ENCODE data around the gene SFXN4. TPM values are rescaled to one million over a fixed set of nuclear protein-coding genes. Genes with fewer than 3 reads are reported as not detected.

Gene SFXN4
- total and polyA plus RNA-seq, 2 experiments from 2014 or later = 18.6 to 22.3 TPM

DNA sequence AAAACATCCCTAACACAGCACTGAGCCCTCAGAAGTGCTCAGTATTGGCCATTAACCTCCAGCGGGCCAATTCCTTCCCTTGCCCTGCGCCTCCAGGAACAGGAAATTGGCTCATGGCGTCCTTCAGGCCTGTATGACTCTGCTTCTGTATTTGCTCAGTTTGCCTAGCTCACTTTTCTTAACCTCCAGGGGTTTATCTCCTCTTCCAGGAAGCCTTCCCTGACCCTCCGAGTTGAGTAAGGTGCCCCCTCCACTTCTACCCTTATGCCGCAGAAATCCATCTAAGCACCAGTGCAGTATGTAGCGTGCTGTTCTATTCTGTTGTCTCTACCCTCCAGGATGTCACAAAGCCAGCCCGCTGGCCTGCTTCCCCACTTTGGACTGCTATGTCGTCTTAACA lies 1.1 kb upstream of the SFXN4 start (continued):
- TF ChIP-seq, protein P1, sequence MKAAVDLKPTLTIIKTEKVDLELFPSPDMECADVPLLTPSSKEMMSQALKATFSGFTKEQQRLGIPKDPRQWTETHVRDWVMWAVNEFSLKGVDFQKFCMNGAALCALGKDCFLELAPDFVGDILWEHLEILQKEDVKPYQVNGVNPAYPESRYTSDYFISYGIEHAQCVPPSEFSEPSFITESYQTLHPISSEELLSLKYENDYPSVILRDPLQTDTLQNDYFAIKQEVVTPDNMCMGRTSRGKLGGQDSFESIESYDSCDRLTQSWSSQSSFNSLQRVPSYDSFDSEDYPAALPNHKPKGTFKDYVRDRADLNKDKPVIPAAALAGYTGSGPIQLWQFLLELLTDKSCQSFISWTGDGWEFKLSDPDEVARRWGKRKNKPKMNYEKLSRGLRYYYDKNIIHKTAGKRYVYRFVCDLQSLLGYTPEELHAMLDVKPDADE (IDR thresholded peaks at IDR 0.05) = no peak
- no peak for TF ChIP-seq ZNF331 (CRISPR knock-in tag; IDR thresholded peaks at IDR 0.05; ENCODE audit: low read depth)
- no peak; the same call in 1 of the 2 replicates for TF ChIP-seq POLR2AphosphoS5 (IDR thresholded peaks at IDR 0.05; ENCODE audit: low read depth)
- no peak for TF ChIP-seq EZH2 (IDR thresholded peaks at IDR 0.05; ENCODE audit: low read depth, unreplicated experiment)
- TF ChIP-seq EZH2phosphoT487 (IDR thresholded peaks at IDR 0.05; ENCODE audit: unreplicated experiment) = no peak
- no peak for TF ChIP-seq NANOG (IDR thresholded peaks at IDR 0.05; ENCODE audit: borderline replicate concordance)
- no peak for TF ChIP-seq STAT1 (IDR thresholded peaks at IDR 0.05; ENCODE audit: unreplicated experiment)
- TF ChIP-seq, protein P2, sequence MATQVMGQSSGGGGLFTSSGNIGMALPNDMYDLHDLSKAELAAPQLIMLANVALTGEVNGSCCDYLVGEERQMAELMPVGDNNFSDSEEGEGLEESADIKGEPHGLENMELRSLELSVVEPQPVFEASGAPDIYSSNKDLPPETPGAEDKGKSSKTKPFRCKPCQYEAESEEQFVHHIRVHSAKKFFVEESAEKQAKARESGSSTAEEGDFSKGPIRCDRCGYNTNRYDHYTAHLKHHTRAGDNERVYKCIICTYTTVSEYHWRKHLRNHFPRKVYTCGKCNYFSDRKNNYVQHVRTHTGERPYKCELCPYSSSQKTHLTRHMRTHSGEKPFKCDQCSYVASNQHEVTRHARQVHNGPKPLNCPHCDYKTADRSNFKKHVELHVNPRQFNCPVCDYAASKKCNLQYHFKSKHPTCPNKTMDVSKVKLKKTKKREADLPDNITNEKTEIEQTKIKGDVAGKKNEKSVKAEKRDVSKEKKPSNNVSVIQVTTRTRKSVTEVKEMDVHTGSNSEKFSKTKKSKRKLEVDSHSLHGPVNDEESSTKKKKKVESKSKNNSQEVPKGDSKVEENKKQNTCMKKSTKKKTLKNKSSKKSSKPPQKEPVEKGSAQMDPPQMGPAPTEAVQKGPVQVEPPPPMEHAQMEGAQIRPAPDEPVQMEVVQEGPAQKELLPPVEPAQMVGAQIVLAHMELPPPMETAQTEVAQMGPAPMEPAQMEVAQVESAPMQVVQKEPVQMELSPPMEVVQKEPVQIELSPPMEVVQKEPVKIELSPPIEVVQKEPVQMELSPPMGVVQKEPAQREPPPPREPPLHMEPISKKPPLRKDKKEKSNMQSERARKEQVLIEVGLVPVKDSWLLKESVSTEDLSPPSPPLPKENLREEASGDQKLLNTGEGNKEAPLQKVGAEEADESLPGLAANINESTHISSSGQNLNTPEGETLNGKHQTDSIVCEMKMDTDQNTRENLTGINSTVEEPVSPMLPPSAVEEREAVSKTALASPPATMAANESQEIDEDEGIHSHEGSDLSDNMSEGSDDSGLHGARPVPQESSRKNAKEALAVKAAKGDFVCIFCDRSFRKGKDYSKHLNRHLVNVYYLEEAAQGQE (IDR thresholded peaks at IDR 0.05; ENCODE audit: unreplicated experiment) = no peak
- no peak for TF ChIP-seq JUNB (IDR thresholded peaks at IDR 0.05; ENCODE audit: unreplicated experiment)
- TF ChIP-seq CREB1 (CRISPR knock-in tag; IDR thresholded peaks at IDR 0.05; ENCODE audit: low read depth) = no peak
- TF ChIP-seq ZNF114 (CRISPR knock-in tag; IDR thresholded peaks at IDR 0.05) = no peak

DNA sequence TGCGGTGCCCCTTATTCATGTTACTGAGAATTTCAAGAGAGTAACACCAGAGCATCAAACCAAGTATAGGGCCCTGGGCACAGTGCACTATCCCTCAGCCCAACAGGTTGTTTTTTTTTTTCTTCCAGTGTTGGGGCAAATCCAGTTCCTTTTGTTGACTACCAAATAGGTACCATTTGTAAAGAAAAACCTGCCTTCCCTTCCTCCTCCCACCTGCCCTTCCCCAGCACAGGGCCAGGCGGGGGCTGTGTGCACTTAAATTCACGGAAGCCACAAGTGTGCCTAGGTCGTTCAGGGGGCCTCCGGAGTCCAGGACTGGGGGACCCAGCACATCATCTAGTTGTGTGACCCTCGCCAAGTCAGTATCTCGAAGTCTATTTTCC lies 595 bp upstream of the SFXN4 start:
- DNase-seq (ENCODE audit: low spot score) (no peak), ATAC-seq (peak; percentile 38)
- Histone ChIP-seq H3F3A (replicated peaks; ENCODE audit: low read depth) (peaks cover 20% of the 10 kb centered on the region; the same call in 1 of the 2 replicates), H3K4me3 (peak overlapping the region; percentile 90), H2AFZ (peak overlapping the region; percentile 91), H3K79me2 (replicated peaks; ENCODE audit: insufficient read depth) (peaks cover 4% of the 10 kb centered on the region), H3K36me3 (ENCODE audit: insufficient read depth) (peaks cover 32% of the 10 kb centered on the region), H3K4me2 (peak overlapping the region; percentile 95), H3K4me1 (ENCODE audit: insufficient read depth) (peaks cover 13% of the 10 kb centered on the region), H3K27ac (ENCODE audit: low read depth) (no peak overlapping the region; the same call in 1 of the 2 replicates), H3K27me3 (ENCODE audit: insufficient read depth) (no peaks in the 10 kb centered on the region), H4K20me1 (replicated peaks; ENCODE audit: insufficient read depth) (peaks cover 13% of the 10 kb centered on the region), H3K9me2 (ENCODE audit: insufficient read depth) (no peaks in the 10 kb centered on the region)
- no peaks in the 10 kb centered on the region for H3K9me3 Mint-ChIP-seq
- peaks cover 11% of the 10 kb centered on the region for H3K4me1 Mint-ChIP-seq
- H3K36me3 Mint-ChIP-seq (ENCODE audit: low read depth) = peaks cover 53% of the 10 kb centered on the region
- 0 out of 2 replicates have a peak overlapping the region, but pooled peaks have one; percentile 48 for H3K27ac Mint-ChIP-seq
- peak overlapping the region; percentile 88 for H3K4me3 Mint-ChIP-seq
- H3K27me3 Mint-ChIP-seq (ENCODE audit: insufficient read depth, low read depth, poor library complexity) = peaks cover 9% of the 10 kb centered on the region
- TF ChIP-seq, protein P1 (IDR thresholded peaks at IDR 0.05) = no peak
- TF ChIP-seq, protein P3, sequence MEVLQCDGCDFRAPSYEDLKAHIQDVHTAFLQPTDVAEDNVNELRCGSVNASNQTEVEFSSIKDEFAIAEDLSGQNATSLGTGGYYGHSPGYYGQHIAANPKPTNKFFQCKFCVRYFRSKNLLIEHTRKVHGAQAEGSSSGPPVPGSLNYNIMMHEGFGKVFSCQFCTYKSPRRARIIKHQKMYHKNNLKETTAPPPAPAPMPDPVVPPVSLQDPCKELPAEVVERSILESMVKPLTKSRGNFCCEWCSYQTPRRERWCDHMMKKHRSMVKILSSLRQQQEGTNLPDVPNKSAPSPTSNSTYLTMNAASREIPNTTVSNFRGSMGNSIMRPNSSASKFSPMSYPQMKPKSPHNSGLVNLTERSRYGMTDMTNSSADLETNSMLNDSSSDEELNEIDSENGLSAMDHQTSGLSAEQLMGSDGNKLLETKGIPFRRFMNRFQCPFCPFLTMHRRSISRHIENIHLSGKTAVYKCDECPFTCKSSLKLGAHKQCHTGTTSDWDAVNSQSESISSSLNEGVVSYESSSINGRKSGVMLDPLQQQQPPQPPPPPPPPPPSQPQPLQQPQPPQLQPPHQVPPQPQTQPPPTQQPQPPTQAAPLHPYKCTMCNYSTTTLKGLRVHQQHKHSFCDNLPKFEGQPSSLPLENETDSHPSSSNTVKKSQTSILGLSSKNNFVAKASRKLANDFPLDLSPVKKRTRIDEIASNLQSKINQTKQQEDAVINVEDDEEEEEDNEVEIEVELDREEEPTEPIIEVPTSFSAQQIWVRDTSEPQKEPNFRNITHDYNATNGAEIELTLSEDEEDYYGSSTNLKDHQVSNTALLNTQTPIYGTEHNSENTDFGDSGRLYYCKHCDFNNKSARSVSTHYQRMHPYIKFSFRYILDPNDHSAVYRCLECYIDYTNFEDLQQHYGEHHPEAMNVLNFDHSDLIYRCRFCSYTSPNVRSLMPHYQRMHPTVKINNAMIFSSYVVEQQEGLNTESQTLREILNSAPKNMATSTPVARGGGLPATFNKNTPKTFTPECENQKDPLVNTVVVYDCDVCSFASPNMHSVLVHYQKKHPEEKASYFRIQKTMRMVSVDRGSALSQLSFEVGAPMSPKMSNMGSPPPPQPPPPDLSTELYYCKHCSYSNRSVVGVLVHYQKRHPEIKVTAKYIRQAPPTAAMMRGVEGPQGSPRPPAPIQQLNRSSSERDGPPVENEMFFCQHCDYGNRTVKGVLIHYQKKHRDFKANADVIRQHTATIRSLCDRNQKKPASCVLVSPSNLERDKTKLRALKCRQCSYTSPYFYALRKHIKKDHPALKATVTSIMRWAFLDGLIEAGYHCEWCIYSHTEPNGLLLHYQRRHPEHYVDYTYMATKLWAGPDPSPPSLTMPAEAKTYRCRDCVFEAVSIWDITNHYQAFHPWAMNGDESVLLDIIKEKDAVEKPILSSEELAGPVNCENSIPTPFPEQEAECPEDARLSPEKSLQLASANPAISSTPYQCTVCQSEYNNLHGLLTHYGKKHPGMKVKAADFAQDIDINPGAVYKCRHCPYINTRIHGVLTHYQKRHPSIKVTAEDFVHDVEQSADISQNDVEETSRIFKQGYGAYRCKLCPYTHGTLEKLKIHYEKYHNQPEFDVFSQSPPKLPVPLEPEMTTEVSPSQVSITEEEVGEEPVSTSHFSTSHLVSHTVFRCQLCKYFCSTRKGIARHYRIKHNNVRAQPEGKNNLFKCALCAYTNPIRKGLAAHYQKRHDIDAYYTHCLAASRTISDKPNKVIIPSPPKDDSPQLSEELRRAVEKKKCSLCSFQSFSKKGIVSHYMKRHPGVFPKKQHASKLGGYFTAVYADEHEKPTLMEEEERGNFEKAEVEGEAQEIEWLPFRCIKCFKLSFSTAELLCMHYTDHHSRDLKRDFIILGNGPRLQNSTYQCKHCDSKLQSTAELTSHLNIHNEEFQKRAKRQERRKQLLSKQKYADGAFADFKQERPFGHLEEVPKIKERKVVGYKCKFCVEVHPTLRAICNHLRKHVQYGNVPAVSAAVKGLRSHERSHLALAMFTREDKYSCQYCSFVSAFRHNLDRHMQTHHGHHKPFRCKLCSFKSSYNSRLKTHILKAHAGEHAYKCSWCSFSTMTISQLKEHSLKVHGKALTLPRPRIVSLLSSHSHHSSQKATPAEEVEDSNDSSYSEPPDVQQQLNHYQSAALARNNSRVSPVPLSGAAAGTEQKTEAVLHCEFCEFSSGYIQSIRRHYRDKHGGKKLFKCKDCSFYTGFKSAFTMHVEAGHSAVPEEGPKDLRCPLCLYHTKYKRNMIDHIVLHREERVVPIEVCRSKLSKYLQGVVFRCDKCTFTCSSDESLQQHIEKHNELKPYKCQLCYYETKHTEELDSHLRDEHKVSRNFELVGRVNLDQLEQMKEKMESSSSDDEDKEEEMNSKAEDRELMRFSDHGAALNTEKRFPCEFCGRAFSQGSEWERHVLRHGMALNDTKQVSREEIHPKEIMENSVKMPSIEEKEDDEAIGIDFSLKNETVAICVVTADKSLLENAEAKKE (CRISPR knock-in tag; IDR thresholded peaks at IDR 0.05) = no peak
